OCI-LY7 (cell line): ENCODE measurements around the gene OR2AT4.

Experiments used
- CTCF ChIP-seq: fragments of 200-600 bp; sonication (generic); conservative IDR thresholded peaks from 2 replicates; pipeline ENCODE4 v1.5.1; 2014; ENCODE audit warnings: mild to moderate bottlenecking, antibody characterized with exemption, low read length, moderate library complexity, mixed read lengths
- EZH2phosphoT487 ChIP-seq: fragments of 200-600 bp; sonication (generic); IDR thresholded peaks from 2 replicates; pipeline ENCODE4 v1.6.1; 2018; ENCODE audit warnings: low read depth, borderline replicate concordance, mild to moderate bottlenecking, mixed run types, antibody characterized with exemption, low read length, moderate library complexity, mixed read lengths

GRCh38 chr11:75035256-75035655 is 61.4 kb downstream of the OR2AT4 start:
- TF ChIP-seq CTCF (no peak), EZH2phosphoT487 (no peak)
